AG09319 (cell line): ENCODE results near the gene TLCD1.

ENCODE experiments used
- DNase-seq: peaks from one replicate; pipeline ENCODE4 v3.0.0-alpha.2; 2010; ENCODE audit warnings: low read depth; ENCODE audit errors: extremely low read depth
- CTCF ChIP-seq: IDR thresholded peaks from 2 replicates; pipeline ENCODE4 v1.5.1; 2011; ENCODE audit warnings: low read depth, mild to moderate bottlenecking, inconsistent platforms, low read length, moderate library complexity

The TLCD1 gene

GRCh38 chr17:28698253-28698941, 27.6 kb downstream of the TLCD1 start:
- DNase-seq: no peak
- no peak for TF ChIP-seq CTCF

GRCh38 chr17:28693869-28694268, 32.2 kb downstream of the TLCD1 start:
- no peak for TF ChIP-seq CTCF

GRCh38 chr17:28689011-28689410, 37.0 kb downstream of the TLCD1 start:
- no peak for TF ChIP-seq CTCF
- no peak for DNase-seq

More at GRCh38 chr17:28693869-28694268, 32.2 kb downstream of the TLCD1 start:
- DNase-seq: no peak

GRCh38 chr17:28688481-28688880, 37.6 kb downstream of the TLCD1 start:
- no peak for TF ChIP-seq CTCF
- no peak for DNase-seq

- TF ChIP-seq CTCF: no peak
- DNase-seq: no peak
These were observed 39.7 kb downstream of the TLCD1 start for GRCh38 chr17:28686296-28686695.

GRCh38 chr17:28685366-28685765, 40.7 kb downstream of the TLCD1 start:
- DNase-seq: no peak
- TF ChIP-seq CTCF: no peak

- TF ChIP-seq CTCF: no peak
- peak; percentile 22 for DNase-seq
These were observed 41.1 kb downstream of the TLCD1 start for GRCh38 chr17:28684963-28685362.
